Measurements from ENCODE around the gene HOXD12.

Gene HOXD12

DNA sequence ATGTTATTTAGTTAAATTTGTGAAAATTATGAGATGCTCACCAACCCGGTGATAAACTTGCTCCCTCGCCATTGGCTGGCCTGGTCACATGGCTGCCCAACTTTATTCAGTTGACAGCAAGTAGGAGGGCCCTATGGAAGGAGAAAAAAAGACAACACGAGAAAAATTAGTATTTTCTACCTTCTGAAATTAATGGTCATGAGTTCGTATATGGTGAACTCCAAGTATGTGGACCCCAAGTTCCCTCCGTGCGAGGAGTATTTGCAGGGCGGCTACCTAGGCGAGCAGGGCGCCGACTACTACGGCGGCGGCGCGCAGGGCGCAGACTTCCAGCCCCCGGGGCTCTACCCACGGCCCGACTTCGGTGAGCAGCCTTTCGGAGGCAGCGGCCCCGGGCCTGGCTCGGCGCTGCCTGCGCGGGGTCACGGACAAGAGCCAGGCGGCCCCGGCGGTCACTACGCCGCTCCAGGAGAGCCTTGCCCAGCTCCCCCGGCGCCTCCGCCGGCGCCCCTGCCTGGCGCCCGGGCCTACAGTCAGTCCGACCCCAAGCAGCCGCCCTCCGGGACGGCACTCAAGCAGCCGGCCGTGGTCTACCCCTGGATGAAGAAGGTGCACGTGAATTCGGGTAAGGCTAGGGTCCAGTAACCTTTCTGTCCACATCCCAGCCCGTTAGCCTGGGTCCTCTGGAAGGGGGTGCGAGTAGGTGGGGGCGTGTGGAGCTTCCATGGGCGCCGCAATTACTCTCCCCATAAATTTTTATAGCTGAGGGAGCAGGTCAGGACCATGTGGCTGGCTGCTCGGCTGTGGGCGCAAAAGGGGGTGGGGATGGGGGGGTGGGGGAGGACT is 52.1 kb downstream of the HOXD12 start, which contains the start of gene HOXD4:
Gene HOXD4, plus strand, starts transcription at position 109 of the 846 bp plus-strand sequence. Its CDS starts 84 bp downstream, at position 193.
- DNase-seq: peak; percentile 40
